A549 (cell line): Measurements from ENCODE around the gene FER1L5.

Experiments used
- CTCF ChIP-seq: fragments of >200 bp; sonication (Bioruptor Twin); formaldehyde crosslinking; IDR thresholded peaks from 3 replicates; pipeline ENCODE4 v1.5.1; 2016
- MAZ ChIP-seq: fragments of 150-350 bp; IDR thresholded peaks from 2 replicates; pipeline ENCODE4 v1.6.1; 2014; ENCODE audit warnings: antibody characterized with exemption, low read depth, low read length, borderline replicate concordance

GRCh38 chr2:96698221-96698861 lies 55.8 kb downstream of the FER1L5 start:
- no peak for TF ChIP-seq CTCF
- TF ChIP-seq MAZ = no peak
